H1 (cell line): ENCODE data around the gene CNN3.

ENCODE experiments used
- BCL11A ChIP-seq, 2 experiments: IDR thresholded peaks; one replicate each; pipeline ENCODE4 v1.6.1; 2011; ENCODE audit warnings: low read depth in 2 of 2, low read length in 2 of 2, mild to moderate bottlenecking in 2 of 2
- CREB1 ChIP-seq: IDR thresholded peaks from 2 replicates; pipeline ENCODE4 v1.6.1; 2012; ENCODE audit warnings: inconsistent platforms
- CTCF ChIP-seq, 3 experiments: IDR thresholded peaks; 1 replicate in 2 of 3; 2 replicates in 1 of 3; pipeline versions ENCODE4 v1.5.1 to v1.6.1; 2011; ENCODE audit warnings: low read length in 3 of 3, mild to moderate bottlenecking in 3 of 3, inconsistent platforms in 2 of 3, low read depth in 1 of 3, moderate library complexity in 1 of 3; ENCODE audit not compliant: insufficient read depth in 1 of 3; ENCODE audit errors: control extremely low read depth in 1 of 3
- EP300 ChIP-seq, 2 experiments: IDR thresholded peaks; 1 replicate in 1 of 2; 2 replicates in 1 of 2; pipeline ENCODE4 v1.6.1; 2011 to 2012; ENCODE audit warnings: low read depth in 2 of 2, low read length in 2 of 2, mild to moderate bottlenecking in 2 of 2, borderline replicate concordance in 1 of 2, inconsistent platforms in 1 of 2, moderate library complexity in 1 of 2
- POLR2AphosphoS5 ChIP-seq: IDR thresholded peaks from 2 replicates; pipeline ENCODE4 v1.6.1; 2011; ENCODE audit warnings: low read depth, low read length
- RXRA ChIP-seq: IDR thresholded peaks from 2 replicates; pipeline ENCODE4 v1.6.1; 2011; ENCODE audit warnings: low read depth, mild to moderate bottlenecking, low read length, moderate library complexity; ENCODE audit not compliant: insufficient read depth
- SP1 ChIP-seq: IDR thresholded peaks from 2 replicates; pipeline ENCODE4 v1.6.1; 2011; ENCODE audit warnings: low read depth, low read length

DNA sequence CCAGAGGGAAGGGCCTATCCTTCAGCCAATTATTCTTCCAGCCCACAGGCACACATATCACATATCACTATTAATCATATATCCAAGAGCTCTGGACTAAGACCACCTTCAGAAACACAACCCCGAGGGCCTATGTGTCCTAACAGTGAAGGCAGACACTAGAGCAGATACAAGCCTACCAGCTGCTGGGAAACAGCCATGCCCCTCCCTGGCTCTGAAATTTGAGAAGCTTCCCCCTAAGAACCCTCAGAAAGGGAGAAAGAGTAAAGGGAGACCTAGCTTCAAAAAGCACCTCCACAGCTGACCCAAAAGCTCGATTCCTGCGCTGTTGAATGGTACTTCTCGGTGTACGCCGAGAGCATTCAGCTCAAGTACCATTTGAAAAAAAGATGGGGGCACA, 17.4 kb downstream of the CNN3 start:
- TF ChIP-seq RXRA (no peak), CTCF (IDR thresholded peaks at IDR 0.05; ENCODE audit: control extremely low read depth in 1 of 3, insufficient read depth in 1 of 3, low read depth in 1 of 3, low read length in 3 of 3) (no peak), CREB1 (no peak), SP1 (no peak), EP300 (IDR thresholded peaks at IDR 0.05; ENCODE audit: borderline replicate concordance in 1 of 2, low read depth in 2 of 2, low read length in 2 of 2) (no peak), BCL11A (IDR thresholded peaks at IDR 0.05; ENCODE audit: low read depth in 2 of 2, low read length in 2 of 2) (no peak), POLR2AphosphoS5 (no peak)
